HG03521 (cell line): Measurements from ENCODE around the gene TSPAN1.

Source experiments
- ATAC-seq: cut with Tn5 transposase; IDR thresholded peaks from one replicate; pipeline ENCODE4 v1.9.1; 2021; ENCODE audit warnings: mild to moderate bottlenecking, moderate library complexity; ENCODE audit not compliant: unreplicated experiment

The TSPAN1 gene

GRCh38 chr1:46186076-46186475 is 11.2 kb downstream of the TSPAN1 start:
- no peak for ATAC-seq

- no peak for ATAC-seq
These were observed 12.4 kb downstream of the TSPAN1 start for GRCh38 chr1:46187106-46187869.

DNA sequence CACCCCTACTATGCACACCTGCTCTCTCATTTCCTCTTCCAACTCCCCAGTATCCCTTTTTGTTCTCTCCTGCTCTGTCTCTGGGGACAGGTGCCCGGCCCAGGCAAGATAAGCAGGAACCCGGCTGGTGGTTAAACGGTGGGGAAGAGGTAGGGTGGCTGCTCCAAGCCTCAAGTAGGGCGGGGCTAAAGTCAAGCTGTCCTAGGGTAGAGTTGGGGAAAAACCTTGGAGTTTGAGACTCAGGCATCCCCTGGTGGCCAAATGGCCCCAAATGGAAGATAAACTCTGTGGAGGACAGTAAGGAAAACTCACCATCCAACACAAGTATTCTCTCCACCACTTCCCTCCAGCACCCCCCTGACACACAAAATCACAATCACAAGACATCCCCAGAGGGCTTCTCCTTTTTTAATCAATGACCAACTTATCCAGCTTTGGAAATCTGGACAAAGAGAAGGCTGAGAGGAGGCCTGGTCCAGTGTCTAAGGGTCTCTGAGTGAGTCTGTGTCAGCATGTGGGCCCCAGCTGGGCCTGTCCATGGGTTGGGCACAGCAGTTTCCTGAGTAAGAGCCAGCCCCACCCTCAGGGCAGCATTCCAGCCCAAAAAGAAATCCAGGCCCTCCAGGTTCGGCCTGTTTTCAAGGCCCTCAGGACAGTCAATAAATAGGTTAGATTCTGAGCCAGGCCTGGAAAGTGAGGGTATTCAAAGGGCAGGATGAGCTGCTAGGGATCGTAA is 13.6 kb downstream of the TSPAN1 start:
- ATAC-seq, result no peak

DNA sequence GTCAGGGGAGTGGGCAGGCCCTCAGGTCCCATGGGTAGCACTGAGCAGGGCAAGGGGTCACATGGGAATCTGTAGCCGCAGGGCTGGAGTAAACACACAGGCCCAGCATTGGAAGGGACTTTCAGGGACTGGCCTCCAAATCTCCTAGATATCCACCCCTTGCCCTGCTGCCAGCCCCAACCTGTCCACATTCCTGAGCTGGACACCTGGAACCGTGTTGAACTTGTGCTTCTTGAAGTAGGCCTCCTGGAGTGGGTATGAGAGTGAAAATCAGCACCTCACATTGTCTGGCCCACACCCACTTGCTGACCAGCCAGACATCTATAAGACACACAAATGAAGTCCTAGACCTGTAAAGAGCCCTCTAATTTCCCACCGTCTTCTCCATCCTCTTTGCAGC is 15.7 kb downstream of the TSPAN1 start:
- ATAC-seq, result no peak

DNA sequence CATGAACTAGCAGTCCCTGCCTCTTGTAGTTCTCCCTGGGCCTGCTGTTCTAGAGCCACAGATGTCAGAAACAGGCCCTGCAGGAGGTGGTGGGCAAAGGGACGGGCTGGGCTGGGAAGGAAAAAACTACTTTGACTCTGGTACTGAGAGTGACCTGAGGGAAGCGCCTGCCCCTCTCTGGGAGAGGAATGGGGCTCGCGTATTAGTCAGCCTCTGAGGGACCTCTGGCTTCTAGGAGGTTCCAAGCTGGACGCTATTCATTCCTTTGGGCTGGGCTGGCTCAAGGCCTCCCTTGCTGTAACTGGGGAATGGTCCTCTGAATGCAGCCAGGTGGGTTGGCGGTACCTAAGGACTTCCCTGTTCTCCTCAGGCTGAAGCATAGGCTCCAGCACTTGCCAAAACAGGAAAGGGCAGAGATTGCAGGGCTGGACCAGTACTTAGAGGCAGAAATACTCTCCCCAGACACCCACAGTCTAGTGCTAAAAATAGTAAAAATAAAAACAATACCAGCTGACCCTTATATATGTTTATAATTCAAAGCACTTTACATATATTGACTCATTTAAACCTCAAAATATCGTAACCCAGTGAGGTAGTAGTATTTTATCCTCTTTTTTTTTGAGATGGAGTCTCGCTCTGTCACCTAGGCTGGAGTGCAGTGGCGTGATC is 16.3 kb downstream of the TSPAN1 start:
- no peak for ATAC-seq

GRCh38 chr1:46192171-46192570 is 17.3 kb downstream of the TSPAN1 start:
- ATAC-seq, result no peak

- ATAC-seq, result no peak
These were observed 18.4 kb downstream of the TSPAN1 start for GRCh38 chr1:46193285-46193684.

GRCh38 chr1:46193984-46194570 is 19.2 kb downstream of the TSPAN1 start:
- ATAC-seq, result no peak

GRCh38 chr1:46194641-46195193 is 19.8 kb downstream of the TSPAN1 start:
- no peak for ATAC-seq

GRCh38 chr1:46196609-46197008 is 21.7 kb downstream of the TSPAN1 start:
- ATAC-seq, result no peak

- no peak for ATAC-seq
These were observed 22.7 kb downstream of the TSPAN1 start for GRCh38 chr1:46197560-46197963.

- peak; percentile 90 for ATAC-seq
These were observed 23.3 kb downstream of the TSPAN1 start, which contains the start of gene POMGNT1 for GRCh38 chr1:46197964-46198811. Gene POMGNT1, minus strand, starts transcription at chr1:46198434. Its CDS starts 613 bp downstream, at chr1:46197821.

DNA sequence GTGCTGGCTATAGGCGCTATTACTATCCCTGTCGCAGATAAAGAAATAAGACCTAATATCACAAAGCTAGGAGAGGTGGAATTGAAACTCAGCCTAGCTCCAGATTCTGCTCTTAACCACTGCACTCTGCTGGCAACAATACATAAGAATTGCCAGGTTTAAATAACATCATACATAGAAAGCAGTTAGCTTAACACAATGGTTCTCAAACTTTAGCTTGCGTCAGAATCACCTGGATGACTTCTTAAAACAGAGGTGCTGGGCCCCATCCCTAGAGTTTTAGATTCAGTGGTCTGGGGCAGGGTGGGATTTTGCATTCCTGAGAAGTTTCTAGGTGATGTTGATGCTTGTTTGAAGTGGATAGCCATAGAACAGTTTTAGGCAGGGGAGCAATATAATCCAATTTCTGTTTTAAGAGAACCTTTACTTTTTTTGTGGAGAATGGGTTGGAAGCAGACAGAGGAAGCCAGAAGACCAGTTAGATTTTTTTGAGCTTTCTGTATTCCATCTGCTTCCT is 24.4 kb downstream of the TSPAN1 start:
- ATAC-seq, result no peak

DNA sequence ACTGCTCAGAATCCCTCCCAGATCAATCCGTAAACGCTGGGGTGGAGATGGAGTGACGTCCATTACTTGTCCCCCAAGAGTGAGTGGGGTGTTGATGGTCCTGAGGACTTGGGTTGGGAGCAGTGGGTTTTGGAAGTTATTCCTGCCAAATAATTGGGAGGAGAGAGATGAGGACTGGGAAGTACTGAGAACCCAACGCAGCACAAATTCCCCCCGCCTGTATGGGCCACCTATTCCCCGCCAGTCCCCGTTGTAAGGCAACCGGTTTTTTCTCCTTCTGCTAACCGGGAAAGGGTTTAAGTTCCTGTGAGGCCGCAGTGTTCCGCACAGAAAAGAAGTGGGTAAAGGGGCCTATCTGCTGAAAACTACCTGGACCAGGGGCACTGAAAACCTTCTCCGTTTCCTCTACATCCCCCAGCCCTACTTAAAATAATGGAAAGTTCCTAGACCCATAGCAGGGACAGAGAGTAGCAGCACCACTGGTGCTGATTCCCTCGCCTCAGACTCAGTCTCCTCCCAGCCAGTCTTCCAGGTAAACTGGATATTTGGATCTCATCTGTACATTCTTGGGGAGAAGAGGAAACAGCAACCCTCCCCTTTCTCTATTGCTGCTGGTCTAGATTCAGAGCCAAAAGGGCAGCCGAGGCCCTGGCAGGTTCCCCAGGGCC is 29.0 kb downstream of the TSPAN1 start:
- ATAC-seq, result no peak

GRCh38 chr1:46204406-46204742 is 29.5 kb downstream of the TSPAN1 start:
- ATAC-seq, result no peak

- no peak for ATAC-seq
These were observed 30.3 kb downstream of the TSPAN1 start for GRCh38 chr1:46205141-46205540.

- ATAC-seq, result no peak
These were observed 30.9 kb downstream of the TSPAN1 start for GRCh38 chr1:46205791-46206190.

- ATAC-seq, result no peak
These were observed 31.5 kb downstream of the TSPAN1 start for GRCh38 chr1:46206399-46206798.

- ATAC-seq, result no peak
These were observed 35.7 kb downstream of the TSPAN1 start for GRCh38 chr1:46210561-46210960.
